Measurements from ENCODE around the gene SLC25A19.

DNA sequence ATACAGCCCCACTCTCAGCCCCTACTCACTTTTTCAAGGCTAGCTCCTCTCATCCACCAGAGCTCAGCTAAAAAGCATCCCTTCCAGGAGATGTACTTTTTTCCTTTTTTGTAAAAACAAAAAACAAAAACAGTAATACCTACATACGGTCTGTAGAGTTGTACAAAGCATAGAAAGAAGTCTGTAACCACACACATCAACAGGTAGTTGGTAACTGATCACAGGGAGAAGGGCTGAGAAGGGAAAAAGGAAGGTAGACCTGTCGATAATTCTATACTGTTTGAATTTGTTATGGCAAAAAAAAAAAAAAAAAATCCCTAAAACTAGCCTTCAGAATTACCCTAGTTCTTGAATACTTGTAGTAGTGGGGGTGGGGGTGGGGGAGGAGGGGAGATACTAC is 874 bp downstream of the SLC25A19 start:
- TF ChIP-seq, protein P1, sequence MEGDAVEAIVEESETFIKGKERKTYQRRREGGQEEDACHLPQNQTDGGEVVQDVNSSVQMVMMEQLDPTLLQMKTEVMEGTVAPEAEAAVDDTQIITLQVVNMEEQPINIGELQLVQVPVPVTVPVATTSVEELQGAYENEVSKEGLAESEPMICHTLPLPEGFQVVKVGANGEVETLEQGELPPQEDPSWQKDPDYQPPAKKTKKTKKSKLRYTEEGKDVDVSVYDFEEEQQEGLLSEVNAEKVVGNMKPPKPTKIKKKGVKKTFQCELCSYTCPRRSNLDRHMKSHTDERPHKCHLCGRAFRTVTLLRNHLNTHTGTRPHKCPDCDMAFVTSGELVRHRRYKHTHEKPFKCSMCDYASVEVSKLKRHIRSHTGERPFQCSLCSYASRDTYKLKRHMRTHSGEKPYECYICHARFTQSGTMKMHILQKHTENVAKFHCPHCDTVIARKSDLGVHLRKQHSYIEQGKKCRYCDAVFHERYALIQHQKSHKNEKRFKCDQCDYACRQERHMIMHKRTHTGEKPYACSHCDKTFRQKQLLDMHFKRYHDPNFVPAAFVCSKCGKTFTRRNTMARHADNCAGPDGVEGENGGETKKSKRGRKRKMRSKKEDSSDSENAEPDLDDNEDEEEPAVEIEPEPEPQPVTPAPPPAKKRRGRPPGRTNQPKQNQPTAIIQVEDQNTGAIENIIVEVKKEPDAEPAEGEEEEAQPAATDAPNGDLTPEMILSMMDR (conservative IDR thresholded peaks at IDR 0.05; ENCODE audit: low read length): no peak
- no peak for TF ChIP-seq EZH2phosphoT487 (IDR thresholded peaks at IDR 0.05; ENCODE audit: borderline replicate concordance)

Measured in Loucy (cell line).